ENCODE results near the gene NDUFS2.

- no peak for TF ChIP-seq CTCF (IDR thresholded peaks at IDR 0.05 in 4 of 5, conservative IDR thresholded peaks at IDR 0.05 in 1 of 5)
- TF ChIP-seq POLR2A (IDR thresholded peaks at IDR 0.05), result no peak
These were observed 10.2 kb upstream of the NDUFS2 start for GRCh38 chr1:161191971-161192370.

Measured in gastrocnemius medialis (tissue), 4 donors.